Stimulated activated CD4-positive, alpha-beta T cell treated with anti-CD3 and anti-CD28 coated beads, Interleukin-2, amount 100 ng/mL, for 48 hours (primary cell): Measurements from ENCODE around the gene MOSMO.
"Not testable (repeated sequence)": the region's sequence is repeated elsewhere in the genome, so short reads cannot be mapped to it uniquely, and the experiment has no call there.

Experiments
- DNase-seq, 2 donors: peaks; one replicate each; pipeline ENCODE4 v3.0.0-alpha.2; 2020

MOSMO gene

GRCh38 chr16:22007509-22008214 lies at the start of gene MOSMO:
Gene MOSMO, plus strand, starts transcription at chr16:22008111. Its CDS starts 191 bp downstream, at chr16:22008302.
- DNase-seq, result peak; percentile 63 to 69

DNA sequence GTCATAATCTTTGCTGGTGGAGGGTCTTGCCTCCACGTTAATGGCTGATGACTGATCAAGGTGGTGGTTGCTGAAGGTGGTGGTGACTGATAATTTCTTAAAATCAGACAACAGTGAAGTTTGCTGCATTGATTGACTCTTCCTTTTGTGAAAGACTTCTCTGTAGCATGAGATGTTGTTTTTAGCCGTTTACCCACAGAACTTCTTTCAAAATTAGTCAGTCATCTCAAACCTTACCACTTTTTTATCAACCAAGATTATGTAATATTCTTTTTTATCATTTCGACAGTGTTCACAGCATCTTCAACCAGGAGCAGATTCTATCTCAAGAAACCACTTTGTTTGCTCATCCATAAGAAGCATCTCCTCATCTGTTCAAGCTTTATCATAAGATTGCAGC lies 48.9 kb upstream of the MOSMO start:
- DNase-seq, result no peak

DNA sequence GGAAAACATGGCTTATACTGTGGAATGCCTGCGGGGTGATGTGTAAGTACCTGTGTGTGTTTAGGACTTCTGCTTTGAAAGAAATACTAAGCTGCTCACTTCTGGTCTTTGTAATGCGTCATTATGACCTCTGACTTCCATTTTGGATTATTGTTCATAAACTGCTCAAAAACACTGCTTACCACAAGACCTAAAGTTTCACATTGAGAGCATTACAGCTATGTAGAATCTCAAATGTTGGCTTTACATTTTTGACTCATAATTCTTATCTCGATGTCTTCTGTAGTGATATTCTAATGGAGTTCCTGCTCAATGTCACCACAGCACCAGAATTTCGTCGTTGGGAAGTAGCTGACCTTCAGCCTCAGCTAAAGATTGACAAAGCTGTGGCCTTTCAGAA lies 45.4 kb upstream of the MOSMO start:
- no peak for DNase-seq

DNA sequence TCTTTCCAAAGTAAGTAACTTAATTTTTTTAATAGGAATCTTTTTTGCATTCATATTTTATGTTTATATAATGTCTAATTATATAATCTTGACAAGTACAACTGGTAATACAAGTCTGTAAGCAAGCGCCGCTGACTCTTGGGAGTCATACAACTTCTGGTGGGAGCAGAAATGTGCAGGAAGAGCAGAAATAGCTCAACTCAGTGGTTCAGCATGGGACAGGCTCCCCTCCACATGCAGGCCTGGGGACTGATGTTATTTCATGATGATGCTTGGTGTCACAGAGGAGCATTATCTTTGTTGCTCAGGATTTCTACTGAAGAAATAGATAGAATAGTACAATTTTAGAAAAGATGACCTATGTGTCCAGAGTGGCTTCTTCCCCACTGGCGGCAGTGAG lies 44.0 kb upstream of the MOSMO start:
- DNase-seq, result no peak

GRCh38 chr16:21964353-21964752 lies 43.6 kb upstream of the MOSMO start:
- no peak for DNase-seq

- DNase-seq, result no peak
Observed at GRCh38 chr16:21971856-21972255, 36.1 kb upstream of the MOSMO start.

GRCh38 chr16:21973945-21974344 lies 34.0 kb upstream of the MOSMO start:
- no peak for DNase-seq

DNA sequence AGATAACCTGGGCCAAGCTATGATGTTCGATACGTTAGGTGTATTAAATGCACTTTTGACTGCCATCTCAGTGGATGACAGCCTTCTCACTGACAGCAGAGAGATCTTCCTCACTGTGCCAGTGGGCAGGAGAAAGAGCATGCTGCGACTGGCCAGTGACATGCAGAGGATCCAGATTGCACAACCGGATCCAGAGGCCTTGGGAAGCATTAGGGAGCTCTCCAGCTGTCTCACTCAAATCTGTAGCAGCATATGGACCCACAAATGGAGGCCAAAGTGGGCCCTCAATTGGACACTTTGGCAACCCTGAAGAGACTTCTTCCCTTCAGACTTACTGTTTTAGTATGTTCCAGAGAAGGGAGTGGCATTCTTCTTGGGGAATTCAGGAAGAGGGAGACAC lies 27.9 kb upstream of the MOSMO start:
- no peak for DNase-seq

GRCh38 chr16:21982108-21982507 lies 25.8 kb upstream of the MOSMO start:
- no peak for DNase-seq

DNA sequence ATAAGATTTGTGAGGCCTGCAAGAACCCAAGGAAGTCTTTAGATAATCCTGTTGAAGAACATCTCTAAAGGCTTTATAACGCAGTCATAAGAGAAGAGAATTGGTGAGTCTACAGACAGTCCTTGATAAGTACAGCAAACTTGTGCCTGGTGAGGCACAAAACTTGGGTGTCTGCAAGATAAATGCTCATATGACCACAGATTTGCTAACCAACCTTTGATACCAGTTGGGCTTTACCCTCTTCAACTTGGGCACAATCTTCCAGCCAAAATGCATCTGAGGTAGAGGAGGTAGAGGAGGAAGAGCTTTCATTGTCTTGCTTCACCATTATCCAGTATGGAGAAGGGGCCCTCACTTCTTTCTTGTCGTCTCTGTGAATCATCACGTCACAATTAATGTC lies 23.8 kb upstream of the MOSMO start:
- DNase-seq, result no peak

- DNase-seq, result no peak
Observed at GRCh38 chr16:21985524-21985923, 22.4 kb upstream of the MOSMO start.

DNA sequence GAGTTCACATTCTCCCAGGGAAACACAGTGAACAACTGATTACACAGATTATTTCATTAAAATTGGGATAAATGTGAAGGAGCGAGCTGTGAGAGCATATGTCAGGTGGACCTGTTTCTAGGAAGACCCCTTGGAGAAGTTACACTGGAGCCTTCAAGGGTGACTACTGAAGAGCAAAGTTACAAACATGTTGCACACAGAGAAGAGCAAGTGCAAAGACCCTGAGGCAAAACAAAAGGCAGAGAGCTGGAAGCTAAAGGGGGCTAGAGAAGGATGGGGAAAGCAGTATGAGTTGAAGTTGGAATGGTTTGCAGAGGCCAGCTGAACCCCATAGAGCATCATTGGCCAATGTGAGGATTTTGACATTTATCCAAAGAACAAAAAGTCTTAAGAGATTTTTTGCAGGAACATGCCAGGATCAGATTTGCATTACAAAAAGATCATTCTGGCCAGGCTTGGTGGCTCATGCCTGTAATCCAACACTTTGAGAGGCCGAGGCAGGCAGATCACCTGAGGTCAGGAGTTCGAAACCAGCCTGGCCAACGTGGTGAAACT lies 21.1 kb upstream of the MOSMO start:
- no peak for DNase-seq

GRCh38 chr16:21987498-21987897 lies 20.4 kb upstream of the MOSMO start:
- DNase-seq, result no peak

- no peak for DNase-seq
Observed at GRCh38 chr16:21989133-21989532, 18.8 kb upstream of the MOSMO start.

DNA sequence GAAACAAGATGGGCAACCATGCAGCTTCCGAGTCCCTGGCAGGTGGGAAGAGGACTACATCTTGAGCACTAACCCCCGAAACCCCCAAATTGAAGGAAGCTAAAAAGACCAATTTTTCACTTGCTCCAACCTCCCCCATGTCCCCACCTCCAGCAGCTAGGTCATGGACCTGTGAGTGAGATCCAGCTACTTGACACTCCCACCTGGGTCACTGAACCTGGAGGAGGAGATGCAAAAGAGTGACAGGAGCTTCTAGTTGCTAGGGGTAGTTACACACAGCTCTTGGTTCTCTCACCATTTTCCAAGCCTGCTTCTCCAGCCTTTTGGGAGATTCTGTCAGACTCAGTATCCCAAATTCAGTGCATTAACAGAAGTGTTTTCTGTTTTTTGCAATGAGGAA lies 18.2 kb upstream of the MOSMO start:
- no peak for DNase-seq

GRCh38 chr16:21990381-21990944 lies 17.4 kb upstream of the MOSMO start:
- no peak for DNase-seq

GRCh38 chr16:21991621-21992020 lies 16.3 kb upstream of the MOSMO start:
- DNase-seq, result no peak

DNA sequence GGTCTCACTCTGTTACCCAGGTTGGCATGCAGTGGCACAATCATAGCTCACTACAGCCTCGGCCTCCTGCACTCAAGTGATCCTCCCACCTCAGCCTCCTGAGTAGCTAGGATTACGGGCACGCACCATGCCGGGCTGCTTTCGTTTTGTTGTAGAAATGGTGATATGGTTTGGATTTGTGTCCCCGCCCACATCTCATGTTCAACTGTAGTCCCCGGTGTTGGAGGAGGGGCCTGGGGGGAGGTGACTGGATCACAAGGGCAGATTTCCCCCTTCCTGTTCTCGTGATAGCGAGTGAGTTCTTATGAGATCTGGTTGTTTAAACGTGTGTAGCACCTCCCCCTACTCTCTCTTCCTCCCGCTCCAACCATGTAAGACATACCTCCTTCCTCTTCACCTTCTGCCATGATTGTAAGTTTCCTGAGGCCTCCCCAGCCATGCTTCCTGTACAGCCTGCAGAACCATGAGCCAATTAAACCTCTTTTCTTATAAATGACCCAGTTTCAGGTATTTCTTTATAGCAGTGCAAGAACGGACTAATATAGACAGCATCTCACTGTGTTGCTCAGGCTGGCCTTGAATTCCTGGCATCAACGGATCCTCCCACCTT lies 12.9 kb upstream of the MOSMO start:
- no peak for DNase-seq

DNA sequence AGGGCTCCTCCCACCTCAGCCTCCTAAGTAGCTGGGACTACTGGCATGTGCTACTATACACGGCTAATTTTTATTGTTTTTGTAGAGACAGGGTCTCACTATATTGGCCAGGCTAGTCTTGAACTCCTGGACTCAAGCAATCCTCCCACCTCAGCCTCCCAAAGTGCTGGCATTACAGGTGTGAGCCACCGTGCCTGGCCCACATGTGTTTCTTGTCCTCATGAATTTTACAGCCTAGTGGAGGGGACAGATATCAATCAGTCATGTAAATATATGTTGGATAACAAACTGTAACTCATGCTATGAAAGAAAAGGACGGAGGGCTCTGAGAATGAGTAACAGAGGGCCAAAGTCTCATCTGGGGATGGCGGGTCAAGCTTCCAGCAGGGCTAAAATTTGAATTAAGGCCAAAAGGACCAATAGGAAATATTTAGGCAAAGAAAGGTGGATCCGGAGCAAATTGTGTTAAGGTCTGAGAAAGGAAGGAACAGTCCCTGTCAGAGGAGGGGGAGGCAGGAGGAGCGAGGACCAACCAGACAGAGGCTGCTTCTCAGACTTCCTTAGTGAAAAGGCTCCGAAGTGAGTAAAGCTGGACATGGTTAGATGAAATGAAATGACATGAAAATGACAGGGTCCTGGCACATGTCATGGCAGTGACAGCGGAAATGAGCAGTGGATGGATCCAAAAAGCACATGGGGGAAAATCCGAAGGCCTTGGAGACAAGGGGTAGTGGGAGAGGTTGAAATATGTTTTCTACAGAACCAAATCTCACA lies 10.8 kb upstream of the MOSMO start:
- no peak for DNase-seq

GRCh38 chr16:21997697-21998480 lies 10.0 kb upstream of the MOSMO start:
- DNase-seq, result no peak

DNA sequence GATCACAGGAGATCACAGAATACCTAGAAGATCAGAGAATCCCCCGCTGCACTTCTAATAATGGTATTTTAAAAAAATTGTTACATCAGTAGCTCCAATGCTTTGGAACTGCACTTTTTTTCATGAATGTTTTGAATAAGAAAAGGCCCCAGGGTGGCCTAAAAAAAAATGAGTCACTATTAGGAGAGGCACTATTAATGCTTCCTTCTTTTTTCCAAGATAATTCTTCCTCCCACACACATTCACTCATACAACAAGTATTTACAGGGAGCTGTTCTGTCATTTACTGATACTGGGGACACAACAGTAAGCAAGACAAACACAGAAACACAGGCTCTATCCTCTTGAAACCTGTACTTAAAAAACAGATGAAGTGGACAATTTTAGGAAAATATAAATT lies 6.3 kb upstream of the MOSMO start:
- DNase-seq, result no peak

DNA sequence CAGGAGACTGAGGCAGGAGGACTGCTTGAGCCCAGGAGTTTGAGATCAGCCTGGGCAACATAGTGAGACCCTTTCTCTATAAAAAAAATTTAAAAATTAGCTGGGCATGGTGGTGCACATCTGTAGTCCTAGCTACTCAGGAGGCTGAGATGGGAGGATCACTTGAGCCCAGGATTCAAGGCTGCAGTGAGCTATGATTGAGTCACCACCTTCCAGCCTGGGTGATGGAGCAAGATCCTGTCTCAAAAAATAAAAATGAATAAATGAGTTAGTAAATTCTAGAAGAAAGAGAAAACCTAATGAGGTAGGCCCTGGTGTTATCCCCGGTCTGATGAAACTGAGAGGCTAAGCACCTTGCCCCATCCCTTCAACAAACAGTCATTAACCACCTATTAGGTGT lies 5.9 kb upstream of the MOSMO start:
- not testable (repeated sequence) for DNase-seq

DNA sequence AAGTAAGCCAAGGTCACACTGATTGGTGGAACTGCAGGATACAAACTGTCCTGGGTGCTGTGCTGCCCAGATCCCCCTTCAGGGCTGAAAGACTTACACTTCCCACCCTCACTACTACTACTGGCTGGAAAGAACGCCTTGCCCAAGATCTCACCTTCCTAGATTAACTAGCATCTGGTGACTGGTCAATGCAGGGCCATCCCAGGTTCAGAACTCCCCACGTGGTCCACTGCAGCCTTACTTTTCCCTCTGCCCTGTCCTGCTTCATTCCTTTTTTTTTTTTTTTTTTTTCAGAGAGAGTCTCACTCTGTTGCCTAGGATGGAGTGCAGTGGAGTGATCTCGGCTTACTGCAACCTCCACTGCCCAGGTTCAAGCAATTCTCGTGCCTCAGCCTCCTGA lies 4.7 kb upstream of the MOSMO start:
- no peak for DNase-seq
